Superior temporal gyrus (tissue), 1 donor: Measurements from ENCODE around the gene NAIF1.
"Not testable (repeated sequence)": the region's sequence is repeated elsewhere in the genome, so short reads cannot be mapped to it uniquely, and the experiment has no call there.

Experiments used
- DNase-seq: peaks from one replicate; pipeline ENCODE4 v3.0.0-alpha.2; 2016; ENCODE audit errors: extremely low spot score

The NAIF1 gene, protein sequence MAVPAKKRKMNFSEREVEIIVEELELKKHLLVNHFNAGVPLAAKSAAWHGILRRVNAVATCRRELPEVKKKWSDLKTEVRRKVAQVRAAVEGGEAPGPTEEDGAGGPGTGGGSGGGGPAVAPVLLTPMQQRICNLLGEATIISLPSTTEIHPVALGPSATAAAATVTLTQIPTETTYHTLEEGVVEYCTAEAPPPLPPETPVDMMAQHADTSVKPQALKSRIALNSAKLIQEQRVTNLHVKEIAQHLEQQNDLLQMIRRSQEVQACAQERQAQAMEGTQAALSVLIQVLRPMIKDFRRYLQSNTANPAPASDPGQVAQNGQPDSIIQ

DNA sequence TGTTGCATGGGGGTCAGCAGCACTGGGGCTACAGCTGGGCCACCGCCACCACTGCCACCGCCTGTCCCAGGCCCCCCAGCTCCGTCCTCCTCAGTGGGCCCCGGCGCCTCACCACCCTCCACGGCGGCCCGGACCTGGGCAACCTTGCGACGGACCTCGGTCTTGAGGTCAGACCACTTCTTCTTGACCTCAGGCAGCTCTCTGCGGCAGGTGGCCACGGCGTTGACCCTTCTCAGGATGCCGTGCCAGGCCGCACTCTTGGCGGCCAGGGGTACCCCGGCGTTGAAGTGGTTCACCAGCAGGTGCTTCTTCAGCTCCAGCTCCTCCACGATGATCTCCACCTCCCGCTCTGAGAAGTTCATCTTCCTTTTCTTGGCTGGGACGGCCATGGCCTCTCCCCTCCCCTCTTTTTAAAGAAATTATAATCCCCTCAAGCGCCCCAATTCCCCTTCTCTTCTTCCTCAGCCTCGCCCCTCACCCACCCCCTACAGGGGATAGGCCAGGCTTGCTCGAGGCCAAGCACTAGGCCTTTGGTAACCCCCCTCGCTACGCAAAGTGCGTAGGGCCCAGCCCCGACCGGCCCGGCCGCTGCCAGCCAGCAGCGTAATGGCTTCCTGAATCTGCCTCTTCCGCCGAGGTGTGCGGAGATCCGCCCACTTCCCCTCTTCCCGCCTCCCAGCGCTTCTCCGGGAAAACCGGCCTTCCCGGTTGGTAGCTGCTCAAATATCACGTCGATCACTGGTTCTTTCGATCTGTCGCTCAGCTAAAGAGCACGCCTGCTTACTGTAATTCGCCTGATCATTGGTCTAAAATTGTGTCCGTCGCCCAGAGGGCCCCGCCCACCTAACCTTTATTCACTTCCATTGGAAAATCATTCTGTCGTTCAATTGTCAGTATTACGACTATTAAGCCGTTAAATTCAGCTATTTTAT lies at the start of gene NAIF1:
TSS of gene NAIF1 (minus strand) at position 608 of the 932 bp plus-strand sequence. CDS start at position 389, 219 bp downstream.
- peak; percentile 100 for DNase-seq

DNA sequence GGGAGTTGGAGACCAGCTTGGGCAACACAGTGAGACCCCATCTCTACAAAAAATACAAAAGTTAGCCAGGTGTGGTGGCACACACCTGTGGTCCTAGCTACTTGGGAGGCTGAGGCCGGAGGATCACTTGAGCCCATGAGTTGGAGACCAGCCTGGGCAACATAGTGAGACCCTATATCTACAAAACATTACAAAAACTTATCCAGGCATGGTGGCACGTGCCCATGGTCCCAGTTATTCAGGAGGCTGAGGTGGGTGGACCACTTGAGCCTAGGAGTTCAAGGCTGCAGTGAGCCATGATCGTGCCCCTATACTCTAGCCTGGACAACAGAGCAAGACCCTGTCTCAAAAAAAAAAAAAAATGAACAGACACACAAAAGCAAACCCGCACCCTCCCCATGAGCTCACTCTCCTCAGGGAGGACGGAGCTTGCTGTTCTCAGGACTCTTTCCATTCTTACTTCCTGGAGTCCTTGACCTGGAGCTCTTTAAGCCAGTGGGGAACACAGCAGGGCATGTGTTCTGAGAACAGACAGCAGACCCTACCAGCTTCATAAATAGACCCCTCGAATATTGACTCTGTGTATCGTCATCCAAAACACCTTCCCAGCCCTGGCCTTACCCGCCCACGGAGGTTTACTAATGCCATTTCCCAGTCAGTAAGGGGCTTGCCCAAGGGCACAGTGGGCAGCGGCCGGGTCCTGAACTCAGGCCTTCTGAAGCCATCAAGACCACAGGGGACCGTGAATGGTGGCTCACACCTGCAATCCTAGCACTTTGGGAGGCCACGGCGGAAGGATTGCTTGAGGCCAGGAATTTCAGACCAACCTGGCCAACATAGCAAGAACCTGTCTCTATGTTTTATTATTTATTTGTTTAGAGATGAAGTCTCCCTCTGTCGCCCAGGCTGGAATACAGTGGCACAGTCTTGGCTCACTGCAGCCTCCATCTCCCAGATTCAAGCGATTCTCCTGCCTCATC lies 49.3 kb upstream of the NAIF1 start:
- DNase-seq, result no peak

DNA sequence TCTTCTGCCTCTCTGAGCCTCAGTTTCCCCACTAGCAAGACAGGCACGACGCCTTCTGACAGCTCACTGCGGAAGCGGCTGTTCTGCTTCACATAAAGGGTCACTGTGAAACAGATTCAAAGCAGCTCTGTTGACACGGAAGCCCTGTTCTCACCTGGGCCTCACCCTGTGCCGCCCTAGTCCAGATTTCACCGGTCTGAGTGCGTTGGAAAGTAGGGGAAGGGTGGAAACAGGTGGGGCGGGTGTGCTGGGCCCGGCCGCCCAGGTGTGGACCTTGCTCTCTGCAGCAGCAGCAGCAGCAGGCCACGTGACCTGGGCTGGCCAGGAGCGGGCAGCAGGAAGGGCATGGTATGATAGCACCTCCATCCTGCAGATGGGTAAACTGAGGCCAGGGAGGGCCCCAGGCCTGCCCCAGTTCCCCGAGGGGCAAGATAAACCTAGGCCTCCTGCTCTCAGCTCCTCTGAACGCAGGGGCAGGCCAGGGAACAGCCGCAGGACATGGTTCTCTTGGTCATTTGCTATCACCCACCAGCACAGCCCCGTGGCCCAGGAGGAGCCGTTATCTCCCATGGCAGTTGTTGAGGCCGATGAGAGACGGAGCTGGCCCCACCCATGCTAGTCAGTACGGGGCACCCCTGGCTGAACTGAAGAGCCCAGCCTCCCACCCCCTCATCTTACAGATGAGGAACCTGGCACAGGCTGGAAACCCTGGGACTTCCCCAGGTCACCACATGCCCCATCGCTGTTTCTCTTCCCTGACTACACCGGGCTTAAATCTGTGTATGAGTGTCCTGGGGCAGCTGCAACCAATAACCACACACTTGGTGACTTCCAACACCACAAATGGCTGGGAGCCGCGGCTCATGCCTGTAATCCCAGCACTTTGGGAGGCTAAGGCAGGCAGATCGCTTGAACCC lies 48.3 kb upstream of the NAIF1 start:
- no peak for DNase-seq

DNA sequence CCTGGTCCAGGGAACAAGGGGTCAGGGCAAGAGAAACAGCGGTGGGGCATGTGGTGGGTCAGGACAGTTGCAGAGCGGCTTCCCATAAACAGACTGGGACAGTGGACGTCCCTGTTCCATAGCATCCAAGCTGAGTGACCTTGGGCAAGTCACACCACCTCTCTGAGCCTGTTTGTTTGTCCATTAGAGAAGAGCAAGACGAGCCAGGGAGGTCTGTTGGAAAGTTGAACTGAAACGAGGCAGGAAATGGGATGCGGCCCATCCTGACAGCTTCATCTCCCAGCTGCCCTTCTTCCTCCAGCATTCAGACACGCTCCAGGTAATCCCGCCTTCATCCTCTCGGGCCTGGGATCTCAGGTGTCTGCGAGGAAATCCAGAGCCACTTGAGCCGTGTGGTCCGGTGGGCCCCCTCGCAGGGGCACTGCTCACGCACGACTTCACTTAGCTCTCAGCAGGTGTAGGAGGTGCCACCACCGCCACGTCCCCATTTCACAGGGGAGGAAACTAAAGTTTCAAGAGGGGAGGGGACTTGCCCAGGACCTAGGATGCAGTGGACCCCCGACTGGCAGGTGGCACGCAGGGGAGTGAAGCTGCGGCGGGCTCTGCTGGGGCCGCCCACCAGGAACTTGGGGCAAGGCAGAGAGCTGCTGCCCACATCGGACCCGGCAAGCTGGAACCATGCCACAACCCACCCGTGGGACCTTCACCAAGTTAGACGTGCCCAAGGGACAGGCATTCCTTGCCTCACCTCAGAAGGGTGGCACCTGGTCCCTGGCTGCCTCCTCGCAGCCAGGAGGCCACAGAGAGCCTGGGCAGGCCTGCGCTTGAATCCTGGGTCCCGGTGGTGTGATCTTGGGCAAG lies 47.4 kb upstream of the NAIF1 start:
- no peak for DNase-seq

GRCh38 chr9:128113526-128114325 lies 46.6 kb upstream of the NAIF1 start:
- no peak for DNase-seq

DNA sequence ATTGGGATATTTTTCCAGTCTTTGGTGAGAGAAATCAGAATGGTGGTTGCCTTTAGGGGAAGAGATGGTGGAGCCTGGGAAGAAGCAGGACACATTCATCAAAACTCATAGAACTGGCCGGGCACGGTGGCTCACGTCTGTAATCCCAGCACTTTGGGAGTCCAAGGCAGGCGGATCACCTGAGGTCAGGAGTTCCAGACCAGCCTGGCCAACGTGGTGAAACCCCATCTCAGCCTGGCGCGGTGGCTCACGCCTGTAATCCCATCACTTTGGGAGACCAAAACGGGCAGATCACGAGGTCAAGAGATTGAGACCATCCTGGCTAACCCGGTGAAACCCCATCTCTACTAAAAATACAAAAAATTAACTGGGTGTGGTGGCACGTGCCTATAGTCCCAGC lies 44.6 kb upstream of the NAIF1 start:
- not testable (repeated sequence) for DNase-seq

GRCh38 chr9:128109050-128109709 lies 42.1 kb upstream of the NAIF1 start:
- DNase-seq, result no peak

DNA sequence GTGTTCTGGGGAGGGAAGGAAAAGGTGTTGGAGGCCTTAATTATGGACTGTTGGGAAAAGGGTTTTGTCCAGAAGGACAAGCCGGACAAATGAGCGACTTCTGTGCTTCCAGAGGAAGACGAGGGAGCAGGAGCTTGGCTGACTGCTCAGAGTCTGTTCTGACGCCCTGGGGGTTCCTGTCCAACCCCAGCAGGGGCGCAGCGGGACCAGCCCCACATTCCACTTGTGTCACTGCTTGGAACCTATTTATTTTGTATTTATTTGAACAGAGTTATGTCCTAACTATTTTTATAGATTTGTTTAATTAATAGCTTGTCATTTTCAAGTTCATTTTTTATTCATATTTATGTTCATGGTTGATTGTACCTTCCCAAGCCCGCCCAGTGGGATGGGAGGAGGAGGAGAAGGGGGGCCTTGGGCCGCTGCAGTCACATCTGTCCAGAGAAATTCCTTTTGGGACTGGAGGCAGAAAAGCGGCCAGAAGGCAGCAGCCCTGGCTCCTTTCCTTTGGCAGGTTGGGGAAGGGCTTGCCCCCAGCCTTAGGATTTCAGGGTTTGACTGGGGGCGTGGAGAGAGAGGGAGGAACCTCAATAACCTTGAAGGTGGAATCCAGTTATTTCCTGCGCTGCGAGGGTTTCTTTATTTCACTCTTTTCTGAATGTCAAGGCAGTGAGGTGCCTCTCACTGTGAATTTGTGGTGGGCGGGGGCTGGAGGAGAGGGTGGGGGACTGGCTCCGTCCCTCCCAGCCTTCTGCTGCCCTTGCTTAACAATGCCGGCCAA lies 41.3 kb upstream of the NAIF1 start:
- DNase-seq, result no peak

DNA sequence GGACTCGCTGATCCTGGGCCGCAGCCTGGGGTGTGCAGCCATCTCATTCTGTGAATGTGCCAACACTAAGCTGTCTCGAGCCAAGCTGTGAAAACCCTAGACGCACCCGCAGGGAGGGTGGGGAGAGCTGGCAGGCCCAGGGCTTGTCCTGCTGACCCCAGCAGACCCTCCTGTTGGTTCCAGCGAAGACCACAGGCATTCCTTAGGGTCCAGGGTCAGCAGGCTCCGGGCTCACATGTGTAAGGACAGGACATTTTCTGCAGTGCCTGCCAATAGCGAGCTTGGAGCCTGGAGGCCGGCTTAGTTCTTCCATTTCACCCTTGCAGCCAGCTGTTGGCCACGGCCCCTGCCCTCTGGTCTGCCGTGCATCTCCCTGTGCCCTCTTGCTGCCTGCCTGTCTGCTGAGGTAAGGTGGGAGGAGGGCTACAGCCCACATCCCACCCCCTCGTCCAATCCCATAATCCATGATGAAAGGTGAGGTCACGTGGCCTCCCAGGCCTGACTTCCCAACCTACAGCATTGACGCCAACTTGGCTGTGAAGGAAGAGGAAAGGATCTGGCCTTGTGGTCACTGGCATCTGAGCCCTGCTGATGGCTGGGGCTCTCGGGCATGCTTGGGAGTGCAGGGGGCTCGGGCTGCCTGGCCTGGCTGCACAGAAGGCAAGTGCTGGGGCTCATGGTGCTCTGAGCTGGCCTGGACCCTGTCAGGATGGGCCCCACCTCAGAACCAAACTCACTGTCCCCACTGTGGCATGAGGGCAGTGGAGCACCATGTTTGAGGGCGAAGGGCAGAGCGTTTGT lies 40.5 kb upstream of the NAIF1 start:
- DNase-seq, result no peak

DNA sequence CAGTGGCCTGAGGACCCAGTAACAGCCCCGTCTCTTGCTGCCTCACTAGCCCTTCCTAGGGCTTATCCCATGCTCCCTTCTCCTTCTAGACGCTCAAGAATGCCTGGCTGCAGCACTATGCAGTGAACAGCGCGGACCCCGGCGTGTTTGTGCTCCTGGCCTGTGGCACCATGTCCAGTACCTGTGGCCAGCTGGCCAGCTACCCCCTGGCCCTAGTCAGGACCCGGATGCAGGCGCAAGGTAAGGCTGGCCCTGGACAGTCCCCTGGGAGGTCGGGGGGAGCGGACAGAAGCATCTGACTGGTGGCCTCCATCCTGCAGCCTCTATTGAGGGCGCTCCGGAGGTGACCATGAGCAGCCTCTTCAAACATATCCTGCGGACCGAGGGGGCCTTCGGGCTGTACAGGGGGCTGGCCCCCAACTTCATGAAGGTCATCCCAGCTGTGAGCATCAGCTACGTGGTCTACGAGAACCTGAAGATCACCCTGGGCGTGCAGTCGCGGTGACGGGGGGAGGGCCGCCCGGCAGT lies 39.9 kb upstream of the NAIF1 start:
- no peak for DNase-seq

DNA sequence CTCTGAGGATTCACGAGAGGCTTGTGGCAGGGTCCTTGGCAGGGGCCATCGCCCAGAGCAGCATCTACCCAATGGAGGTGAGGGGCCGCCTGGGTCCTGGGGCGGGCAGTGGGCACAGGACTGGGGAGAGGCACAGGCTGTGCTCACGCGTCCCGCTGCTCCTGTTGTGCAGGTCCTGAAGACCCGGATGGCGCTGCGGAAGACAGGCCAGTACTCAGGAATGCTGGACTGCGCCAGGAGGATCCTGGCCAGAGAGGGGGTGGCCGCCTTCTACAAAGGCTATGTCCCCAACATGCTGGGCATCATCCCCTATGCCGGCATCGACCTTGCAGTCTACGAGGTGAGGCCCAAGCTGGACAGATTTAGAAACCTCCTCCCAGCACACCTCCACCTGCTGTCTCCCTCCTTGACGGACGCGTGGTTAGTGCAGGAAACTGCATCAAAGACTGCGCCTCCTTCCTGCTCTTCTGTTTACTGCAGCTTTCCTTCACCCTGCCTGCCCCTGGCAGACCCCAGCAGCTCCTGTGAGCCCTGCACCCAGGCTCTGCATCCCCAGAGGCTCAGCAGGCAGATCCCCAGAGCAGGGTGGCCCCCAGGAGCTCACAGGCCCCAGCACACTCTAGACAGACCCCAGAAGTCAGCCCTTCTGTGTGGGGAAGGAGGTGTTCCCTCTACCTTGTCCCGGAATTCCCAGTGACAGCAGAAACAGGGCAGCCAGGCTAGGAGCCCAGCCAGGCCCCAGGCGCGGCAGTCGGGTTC lies 39.2 kb upstream of the NAIF1 start:
- no peak for DNase-seq

DNA sequence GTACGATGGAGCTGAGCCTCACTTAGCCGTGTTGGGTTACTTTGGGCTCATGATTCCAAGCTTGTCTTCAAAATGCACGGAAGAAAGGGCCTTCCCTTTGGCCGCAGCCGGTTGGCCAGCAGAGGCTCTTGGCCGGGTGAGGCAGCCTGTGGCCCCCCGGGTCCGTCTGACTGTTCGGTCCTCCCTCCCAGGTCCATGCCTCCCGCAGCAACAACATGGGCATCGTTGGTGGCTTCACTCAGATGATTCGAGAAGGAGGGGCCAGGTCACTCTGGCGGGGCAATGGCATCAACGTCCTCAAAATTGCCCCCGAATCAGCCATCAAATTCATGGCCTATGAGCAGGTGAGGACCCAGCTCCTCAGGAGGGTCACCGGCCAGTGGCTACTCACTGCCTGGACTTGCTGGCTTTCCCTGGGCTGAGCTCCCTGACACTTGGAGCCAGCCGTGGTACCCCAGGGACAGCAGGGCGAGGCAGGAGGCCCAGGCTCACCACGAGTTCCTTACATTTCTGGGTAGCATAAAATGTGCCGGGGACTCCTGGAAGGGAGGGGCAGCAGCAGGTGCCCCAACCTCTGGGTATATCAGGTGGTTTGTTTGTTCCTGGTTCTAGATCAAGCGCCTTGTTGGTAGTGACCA lies 38.5 kb upstream of the NAIF1 start:
- DNase-seq, result no peak

- no peak for DNase-seq
These were observed 37.1 kb upstream of the NAIF1 start for GRCh38 chr9:128104171-128104618.

DNA sequence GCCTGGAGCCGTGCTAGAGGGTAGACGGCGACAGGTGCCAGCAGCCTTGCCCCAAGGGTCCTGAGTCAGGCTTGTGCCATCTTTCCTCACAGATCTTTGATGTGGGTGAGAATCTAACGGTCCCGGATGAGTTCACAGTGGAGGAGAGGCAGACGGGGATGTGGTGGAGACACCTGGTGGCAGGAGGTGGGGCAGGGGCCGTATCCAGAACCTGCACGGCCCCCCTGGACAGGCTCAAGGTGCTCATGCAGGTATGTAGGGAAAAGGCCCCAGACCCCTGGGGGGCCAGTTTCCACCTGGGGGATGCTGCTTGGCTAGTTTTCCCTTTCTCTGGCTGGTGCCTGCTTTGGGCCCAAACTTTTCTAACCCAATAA lies 36.5 kb upstream of the NAIF1 start:
- DNase-seq, result no peak
